ENCODE results near the gene HOXD13. TPM values are rescaled to one million over a fixed set of nuclear protein-coding genes. Genes with fewer than 3 reads are reported as not detected.
A peak's percentile ranks its signal among the peaks of the same experiment; 100 is the strongest.

The HOXD13 gene
- polyA plus RNA-seq (2012; ENCODE audit: insufficient read depth, insufficient read length), result 33.7 TPM

- no peak for DNase-seq (ENCODE audit: low read depth, low spot score)
- peak within 1 kb of the TSS; percentile 55 for H3K4me3 ChIP-seq (ENCODE audit: low read length)
Measured at GRCh38 chr2:176092270-176093144, at the start of gene HOXD13. HOXD13 (plus strand) TSS chr2:176092721; CDS start chr2:176092891, 170 bp downstream.

GRCh38 chr2:176056406-176056805, 36.1 kb upstream of the HOXD13 start:
- DNase-seq (ENCODE audit: low read depth, low spot score), result no peak

GRCh38 chr2:176063958-176064357, 28.6 kb upstream of the HOXD13 start:
- no peak overlapping the region for H3K4me3 ChIP-seq (ENCODE audit: low read length)
- DNase-seq (ENCODE audit: low read depth, low spot score), result no peak

More at GRCh38 chr2:176056406-176056805, 36.1 kb upstream of the HOXD13 start:
- H3K4me3 ChIP-seq (ENCODE audit: low read length), result no peak overlapping the region

- DNase-seq (ENCODE audit: low read depth, low spot score), result no peak
- H3K4me3 ChIP-seq (ENCODE audit: low read length), result no peak overlapping the region
Measured at GRCh38 chr2:176066645-176067588, 25.6 kb upstream of the HOXD13 start.

GRCh38 chr2:176067589-176068418, 24.7 kb upstream of the HOXD13 start:
- no peak overlapping the region for H3K4me3 ChIP-seq (ENCODE audit: low read length)
- DNase-seq (ENCODE audit: low read depth, low spot score), result no peak

- no peak overlapping the region for H3K4me3 ChIP-seq (ENCODE audit: low read length)
Measured at GRCh38 chr2:176068419-176068832, 24.1 kb upstream of the HOXD13 start.

GRCh38 chr2:176071330-176072291, 20.9 kb upstream of the HOXD13 start:
- no peak overlapping the region for H3K4me3 ChIP-seq (ENCODE audit: low read length)
- no peak for DNase-seq (ENCODE audit: low read depth, low spot score)

More at GRCh38 chr2:176068419-176068832, 24.1 kb upstream of the HOXD13 start:
- no peak for DNase-seq (ENCODE audit: low read depth, low spot score)

- no peak overlapping the region for H3K4me3 ChIP-seq (ENCODE audit: low read length)
- no peak for DNase-seq (ENCODE audit: low read depth, low spot score)
Measured at GRCh38 chr2:176072292-176072669, 20.2 kb upstream of the HOXD13 start.

- no peak for DNase-seq (ENCODE audit: low read depth, low spot score)
- no peak overlapping the region for H3K4me3 ChIP-seq (ENCODE audit: low read length)
Measured at GRCh38 chr2:176072951-176073904, 19.3 kb upstream of the HOXD13 start.

- no peak for DNase-seq (ENCODE audit: low read depth, low spot score)
- no peak overlapping the region for H3K4me3 ChIP-seq (ENCODE audit: low read length)
Measured at GRCh38 chr2:176074919-176075425, 17.5 kb upstream of the HOXD13 start.

- DNase-seq (ENCODE audit: low read depth, low spot score), result no peak
Measured at GRCh38 chr2:176075481-176075880, 17.0 kb upstream of the HOXD13 start.

GRCh38 chr2:176076063-176076462, 16.5 kb upstream of the HOXD13 start:
- no peak for DNase-seq (ENCODE audit: low read depth, low spot score)
- no peak overlapping the region for H3K4me3 ChIP-seq (ENCODE audit: low read length)

More at GRCh38 chr2:176075481-176075880, 17.0 kb upstream of the HOXD13 start:
- H3K4me3 ChIP-seq (ENCODE audit: low read length), result no peak overlapping the region

GRCh38 chr2:176076796-176077195, 15.7 kb upstream of the HOXD13 start:
- DNase-seq (ENCODE audit: low read depth, low spot score), result no peak
- no peak overlapping the region for H3K4me3 ChIP-seq (ENCODE audit: low read length)

- H3K4me3 ChIP-seq (ENCODE audit: low read length), result no peak overlapping the region
- no peak for DNase-seq (ENCODE audit: low read depth, low spot score)
Measured at GRCh38 chr2:176078541-176079284, 13.8 kb upstream of the HOXD13 start.

- peak overlapping the region; percentile 17 for H3K4me3 ChIP-seq (ENCODE audit: low read length)
- no peak for DNase-seq (ENCODE audit: low read depth, low spot score)
Measured at GRCh38 chr2:176079285-176079830, 13.2 kb upstream of the HOXD13 start.

Data from Jurkat, Clone E6-1 (cell line).